HG03378 (cell line): ENCODE results near the gene NACA2.
"Not testable (repeated sequence)": the region's sequence is repeated elsewhere in the genome, so short reads cannot be mapped to it uniquely, and the experiment has no call there.

Source experiments
- ATAC-seq: cut with Tn5 transposase; IDR thresholded peaks from one replicate; pipeline ENCODE4 v1.9.1; 2021; ENCODE audit warnings: mild to moderate bottlenecking, moderate library complexity; ENCODE audit not compliant: unreplicated experiment

The NACA2 gene

DNA sequence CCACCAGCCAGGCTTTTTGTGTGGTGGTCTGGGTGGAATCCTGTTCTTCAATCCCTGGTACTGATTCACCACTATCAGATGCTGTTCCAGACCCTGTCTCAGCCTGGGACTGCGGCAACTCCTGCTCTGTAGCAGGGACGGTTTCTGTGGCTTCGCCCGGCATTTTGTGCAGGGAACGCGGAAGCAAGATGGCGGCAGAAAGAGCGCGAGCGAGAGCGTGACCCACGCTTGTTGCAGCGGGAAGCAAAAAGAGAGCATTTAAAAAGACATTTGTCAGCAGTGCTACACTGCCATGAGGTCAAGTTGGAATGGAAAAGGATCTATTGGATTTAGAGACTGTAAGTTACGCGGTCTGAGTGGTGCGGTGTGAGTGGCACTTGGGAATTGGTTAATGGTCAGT is at the start of gene NACA2:
Gene NACA2, minus strand, starts transcription at position 202 of the 400 bp plus-strand sequence. Its CDS starts 39 bp downstream, at position 163.
- ATAC-seq, result no peak

DNA sequence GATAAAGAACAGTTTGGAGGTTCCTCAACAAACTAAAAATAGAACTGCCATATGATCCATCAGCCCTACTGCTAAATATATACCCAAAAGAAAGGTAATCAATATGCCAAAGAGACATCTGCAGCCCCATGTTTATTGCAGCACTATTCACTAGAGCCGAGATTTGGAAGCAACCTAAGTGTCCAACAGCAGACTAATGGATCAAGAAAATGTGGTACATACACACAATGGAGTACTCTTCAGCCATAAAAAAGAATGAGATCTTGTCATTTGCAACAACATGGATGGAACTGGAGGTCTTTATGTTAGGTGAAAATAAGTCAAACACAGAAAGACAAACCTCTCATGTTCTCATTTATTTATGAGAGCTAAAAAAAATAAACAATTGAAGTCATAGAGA is 48.8 kb upstream of the NACA2 start:
- no peak for ATAC-seq

DNA sequence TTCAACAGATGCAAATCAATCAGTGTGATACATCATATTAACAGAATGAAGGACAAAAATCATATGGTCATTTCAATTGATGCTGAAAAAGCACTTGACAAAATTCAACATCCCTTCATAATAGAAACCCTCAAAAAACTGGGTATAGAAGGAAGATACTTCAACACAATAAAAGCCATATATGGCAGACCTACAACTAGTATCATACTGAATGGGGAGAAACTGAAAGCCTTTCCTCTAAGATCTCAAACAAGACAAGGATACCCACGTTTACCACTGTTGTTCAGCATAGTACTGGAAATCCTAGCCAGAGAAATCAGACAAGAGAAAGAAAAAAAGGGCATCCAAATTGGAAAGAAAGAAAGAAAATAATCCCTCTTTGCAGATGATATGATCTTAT is 47.1 kb upstream of the NACA2 start:
- no peak for ATAC-seq

DNA sequence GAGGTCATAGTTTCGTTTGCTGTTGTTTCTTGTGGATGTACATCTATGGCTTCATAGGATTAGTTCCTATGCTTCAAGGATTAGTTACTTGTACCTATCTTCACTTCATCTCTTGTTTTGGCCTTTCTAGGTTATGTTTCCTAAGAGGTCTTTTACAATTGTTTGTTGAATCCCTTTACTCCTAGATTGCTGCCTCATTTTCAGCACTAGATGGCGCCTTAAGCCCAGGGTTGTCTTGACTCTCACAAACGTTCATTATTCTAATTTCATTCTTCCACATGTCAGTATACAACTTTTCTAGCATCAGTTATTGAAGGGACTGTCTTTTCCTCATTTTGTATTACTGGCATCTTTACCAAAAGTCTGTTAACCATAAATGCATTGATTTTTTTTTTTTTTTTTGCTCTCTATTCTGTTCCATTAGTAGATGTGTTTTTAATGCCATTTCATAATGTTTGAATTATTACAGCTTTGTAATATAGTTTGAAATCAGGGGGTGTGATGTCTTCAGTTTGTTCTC is 45.0 kb upstream of the NACA2 start:
- ATAC-seq, result no peak

DNA sequence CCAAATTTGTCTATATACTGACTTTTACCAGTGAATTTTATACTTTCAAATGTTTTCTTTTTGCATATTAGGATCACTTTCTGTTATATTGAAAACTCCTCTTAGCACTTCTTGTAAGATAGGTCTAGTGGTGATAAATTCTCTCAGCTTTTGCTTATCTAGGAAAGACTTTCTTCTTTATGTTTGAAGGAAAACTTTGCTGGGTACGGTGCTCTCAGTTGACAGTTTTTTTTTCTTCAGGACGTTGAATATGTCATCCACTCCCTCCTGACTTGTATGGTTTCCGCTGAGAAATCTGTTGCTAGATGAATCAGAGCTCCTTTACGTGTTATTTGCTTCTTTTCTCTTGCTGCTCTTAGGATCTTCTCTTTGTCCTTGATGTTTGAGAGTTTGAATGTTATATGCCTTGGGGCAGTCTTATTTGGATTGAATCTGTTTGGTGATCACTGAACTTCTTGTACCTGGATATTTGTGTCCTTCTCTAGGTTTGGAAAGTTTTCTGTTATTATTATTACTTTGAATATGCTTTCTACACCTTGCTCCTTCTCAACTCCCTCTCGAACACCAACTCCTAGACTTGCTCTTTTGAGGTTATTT is 44.0 kb upstream of the NACA2 start:
- ATAC-seq, result no peak

DNA sequence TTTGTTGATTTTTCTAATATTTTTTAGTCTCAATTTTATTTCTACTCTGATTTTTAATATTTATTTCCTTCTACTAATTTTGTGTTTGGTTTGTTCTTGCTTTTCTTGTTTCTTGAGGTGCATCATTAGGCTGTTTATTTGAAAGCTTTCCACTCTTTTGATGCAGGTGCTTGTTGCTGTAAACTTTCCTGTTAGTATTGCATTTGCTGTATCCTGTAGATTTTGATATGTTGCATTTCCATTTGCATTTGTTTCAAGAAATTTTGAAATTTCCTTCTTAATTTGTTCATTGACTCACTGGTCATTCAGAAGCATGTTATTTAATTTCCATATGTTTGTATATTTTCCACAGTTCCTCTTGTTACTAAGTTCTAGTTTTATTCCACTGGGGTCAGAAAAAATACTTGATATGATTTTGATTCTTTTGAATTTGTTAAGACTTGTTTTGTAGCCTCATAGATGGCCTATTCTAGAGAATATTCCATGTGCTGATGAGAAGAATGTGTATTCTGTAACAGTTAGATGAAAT is 43.1 kb upstream of the NACA2 start:
- no peak for ATAC-seq

DNA sequence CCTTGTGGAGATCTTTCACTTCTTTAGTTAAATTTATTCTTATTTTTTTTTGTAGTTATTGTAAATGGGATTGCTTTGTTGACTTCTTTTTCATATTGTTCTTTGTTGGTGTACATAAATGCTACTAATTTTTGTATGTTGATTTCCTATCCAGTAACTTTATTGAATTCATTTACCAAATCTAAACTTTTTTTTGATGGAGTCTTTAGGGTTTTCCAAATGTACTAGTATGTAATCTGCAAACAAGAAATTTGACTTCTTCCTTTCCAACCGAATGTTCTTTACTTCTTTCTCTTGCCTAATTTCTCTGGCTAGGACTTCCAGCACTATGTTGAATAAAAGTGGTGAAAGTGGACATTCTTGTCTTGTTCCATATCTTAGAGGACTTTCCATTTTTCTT is 41.8 kb upstream of the NACA2 start:
- no peak for ATAC-seq

DNA sequence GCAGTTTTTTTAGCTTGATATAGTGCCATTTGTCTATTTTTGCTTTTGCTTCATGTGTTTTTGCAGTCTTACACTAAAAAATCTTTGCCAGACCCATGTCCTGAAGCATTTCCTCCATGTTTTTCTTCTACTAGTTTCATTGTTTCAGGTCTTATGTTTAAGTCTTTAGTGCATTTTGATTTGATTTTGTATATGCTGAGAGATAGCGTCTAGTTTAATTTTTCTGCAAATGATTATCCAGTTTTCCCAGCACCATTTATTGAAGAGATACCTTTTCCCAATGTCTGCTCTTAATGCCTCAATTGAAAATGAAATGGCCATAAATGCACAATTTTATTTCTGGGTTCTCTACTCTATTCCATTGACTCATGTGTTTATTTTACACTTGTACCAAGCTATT is 40.8 kb upstream of the NACA2 start:
- ATAC-seq, result no peak

DNA sequence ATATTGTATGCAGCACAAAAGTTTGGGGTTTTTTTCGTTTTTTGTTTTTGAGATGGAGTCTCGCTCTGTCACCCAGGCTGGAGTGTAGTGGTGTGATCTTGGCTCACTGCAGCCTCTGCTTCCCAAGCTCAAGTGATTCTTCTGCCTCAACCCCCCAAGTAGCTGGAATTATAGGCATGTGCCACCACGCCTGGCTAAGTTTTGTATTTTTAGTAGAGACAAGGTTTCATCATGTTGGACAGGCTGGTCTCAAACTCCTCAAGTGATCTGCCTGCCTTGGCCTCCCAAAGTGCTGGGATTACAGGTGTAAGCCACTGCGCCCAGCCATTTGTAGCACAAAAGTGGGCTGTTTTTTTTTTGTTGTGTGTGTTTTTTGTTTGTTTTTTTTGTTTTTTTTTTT is 37.1 kb upstream of the NACA2 start:
- not testable (repeated sequence) for ATAC-seq

DNA sequence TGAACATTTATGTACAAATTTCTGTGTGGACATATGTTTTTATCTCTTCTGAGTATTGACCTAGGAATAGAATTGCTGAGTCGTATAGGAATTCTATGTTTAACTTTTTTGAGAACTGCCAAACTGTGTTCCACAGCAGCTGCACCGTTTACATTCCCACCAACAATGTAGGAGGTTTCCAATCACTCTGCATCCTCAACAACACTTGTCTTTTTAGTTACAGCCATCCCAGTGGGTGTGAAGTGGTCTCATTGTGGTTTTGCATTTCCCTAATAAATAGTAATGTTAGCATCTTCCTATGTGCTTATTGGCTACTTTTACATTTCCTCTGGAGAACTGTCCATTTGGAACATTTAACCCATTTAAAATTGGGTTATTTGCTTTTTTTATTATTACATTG is 36.6 kb upstream of the NACA2 start:
- ATAC-seq, result no peak

DNA sequence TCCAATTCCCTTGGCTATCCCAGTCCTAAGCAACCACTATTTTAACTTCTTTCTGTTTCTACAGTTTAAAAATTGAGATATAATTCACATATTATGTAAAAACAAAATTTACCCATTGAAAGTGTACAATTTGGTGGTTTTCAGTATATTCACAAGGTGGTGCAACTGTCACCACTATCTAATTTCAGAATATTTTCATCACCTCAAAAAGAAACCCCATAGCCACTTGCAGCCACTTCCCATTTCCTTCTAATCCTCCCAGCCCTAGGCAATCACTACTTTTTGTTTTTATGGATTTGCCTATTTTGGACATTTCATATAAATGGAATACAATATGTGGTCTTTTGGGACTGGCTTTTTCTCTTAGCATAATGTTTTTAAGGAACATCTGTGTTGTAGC is 36.1 kb upstream of the NACA2 start:
- ATAC-seq, result no peak

DNA sequence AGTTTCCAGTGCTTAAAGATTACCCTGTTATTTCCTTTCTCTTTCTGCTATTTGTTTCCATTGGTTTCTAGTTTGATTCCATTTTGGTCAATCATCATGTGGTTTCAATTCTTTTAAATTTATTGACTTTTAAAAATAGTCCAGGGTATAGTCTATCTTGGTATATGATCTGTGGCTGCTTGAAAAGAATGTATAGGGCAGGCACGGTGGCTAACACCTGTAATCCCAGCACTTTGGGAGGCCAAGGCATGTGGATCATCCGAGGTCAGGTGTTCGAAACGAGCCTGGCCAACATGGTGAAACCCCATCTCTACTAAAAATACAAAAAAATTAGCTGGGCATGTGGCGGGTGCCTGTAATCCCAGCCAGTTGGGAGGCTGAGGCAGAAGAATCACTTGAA is 34.5 kb upstream of the NACA2 start:
- no peak for ATAC-seq

DNA sequence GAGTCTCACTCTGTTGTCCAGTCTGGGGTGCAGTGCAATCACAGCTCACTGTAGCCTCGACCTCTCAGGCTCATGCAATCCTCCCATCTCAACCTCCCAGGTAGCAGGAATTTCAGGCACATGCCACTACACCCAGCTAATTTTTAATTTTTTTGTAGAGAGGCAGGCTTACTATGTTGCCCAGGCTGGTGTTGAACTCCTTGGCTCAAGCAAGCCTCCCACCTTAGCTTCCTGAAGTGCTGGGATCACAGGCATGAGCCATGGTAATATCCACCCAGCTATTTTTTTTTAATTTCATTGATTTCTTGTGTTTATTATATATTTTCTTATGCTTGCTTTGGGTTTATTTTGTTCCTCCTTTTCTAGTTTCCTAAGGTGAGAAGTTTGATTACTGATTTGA is 33.9 kb upstream of the NACA2 start:
- no peak for ATAC-seq

DNA sequence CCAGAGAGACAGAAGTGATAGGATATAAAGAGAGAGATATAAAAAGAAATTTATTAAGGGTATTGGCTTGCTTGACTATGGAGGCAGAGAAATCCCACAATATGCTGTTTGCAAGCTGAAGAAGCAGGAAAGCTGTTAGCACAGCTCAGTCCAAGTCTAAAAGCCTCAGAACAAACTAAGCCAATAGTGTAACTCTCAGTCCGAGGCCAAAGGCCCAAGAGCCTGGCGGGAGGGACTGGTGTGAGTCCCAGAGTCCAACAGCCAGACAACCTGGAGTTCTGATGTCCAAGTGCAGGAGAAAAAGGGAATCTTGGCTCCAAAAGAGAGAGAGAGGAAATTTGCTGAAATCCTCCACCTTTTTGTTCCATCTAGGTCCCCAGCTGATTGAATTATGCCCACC is 30.3 kb upstream of the NACA2 start:
- ATAC-seq, result no peak

DNA sequence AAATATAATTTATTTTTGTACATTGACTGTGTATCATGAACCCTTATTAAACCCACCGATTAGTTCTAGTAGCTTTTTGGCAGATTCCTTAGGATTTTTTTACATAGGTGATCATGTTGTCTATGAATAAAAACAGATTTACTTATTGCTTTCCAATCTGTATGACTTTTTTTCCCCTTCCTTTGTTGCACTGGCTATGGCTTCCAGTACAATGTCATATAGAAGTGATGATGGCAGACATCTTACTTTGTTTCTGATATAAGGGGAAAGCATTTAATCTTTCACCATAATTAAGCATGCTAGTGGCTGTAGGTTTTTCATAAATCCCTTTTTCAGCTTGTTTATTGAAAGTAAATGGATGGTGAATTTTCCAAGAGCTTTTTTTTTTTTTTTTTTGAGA is 28.9 kb upstream of the NACA2 start:
- ATAC-seq, result no peak

DNA sequence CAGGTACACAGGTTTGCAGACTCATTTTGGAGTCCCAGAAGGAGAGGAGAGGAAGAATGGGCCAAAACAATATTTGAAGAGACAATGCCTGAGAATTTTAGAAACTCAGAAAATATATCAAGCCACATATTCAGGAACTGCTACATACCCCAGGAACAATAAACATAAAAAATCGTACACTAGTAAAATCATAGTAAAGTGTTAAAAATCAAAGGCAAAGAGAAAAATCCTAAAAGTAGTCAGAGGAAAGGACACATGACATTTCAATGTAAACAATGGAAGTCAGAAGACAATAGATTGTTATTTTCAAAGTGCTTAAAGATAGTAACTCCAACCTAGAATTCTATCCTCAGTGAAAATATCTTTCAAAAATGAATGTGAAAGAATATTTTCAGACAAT is 28.5 kb upstream of the NACA2 start:
- ATAC-seq, result no peak

DNA sequence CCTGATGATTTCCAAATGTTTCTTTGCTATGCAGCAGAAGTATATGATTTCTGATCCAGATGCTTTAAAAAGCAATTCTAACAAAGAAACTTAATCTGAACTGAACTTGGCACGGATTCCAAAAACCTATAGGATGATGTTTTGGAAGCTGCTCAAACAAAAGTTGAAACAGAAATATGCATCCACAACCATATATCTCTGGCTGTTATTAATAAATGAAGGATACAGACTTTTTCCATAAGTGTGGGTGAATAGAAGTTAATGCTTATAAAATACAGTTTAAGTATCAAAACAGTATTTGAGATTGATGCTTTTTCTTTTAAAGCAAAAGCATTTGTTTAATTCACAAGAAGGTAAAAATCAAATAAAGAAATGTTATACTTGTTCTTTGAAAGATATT is 27.9 kb upstream of the NACA2 start:
- ATAC-seq, result no peak

DNA sequence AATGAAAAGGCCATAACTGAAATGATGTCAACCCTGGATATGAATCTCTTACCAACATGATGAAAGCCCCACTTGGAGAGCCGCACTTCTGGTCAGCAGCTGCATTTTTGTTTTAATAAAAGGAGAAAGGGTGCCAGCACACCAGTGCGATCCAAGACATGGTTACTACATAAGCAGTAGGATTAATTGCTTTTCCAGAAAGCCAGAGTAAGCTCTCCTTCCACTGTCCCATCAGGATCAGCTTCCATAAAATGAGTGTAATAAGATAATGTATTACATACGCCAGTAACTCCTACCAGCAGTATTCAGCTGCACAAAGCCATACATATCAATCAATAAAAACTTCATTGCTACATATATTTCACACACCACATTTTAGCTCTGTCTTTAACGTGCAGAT is 26.3 kb upstream of the NACA2 start:
- no peak for ATAC-seq

DNA sequence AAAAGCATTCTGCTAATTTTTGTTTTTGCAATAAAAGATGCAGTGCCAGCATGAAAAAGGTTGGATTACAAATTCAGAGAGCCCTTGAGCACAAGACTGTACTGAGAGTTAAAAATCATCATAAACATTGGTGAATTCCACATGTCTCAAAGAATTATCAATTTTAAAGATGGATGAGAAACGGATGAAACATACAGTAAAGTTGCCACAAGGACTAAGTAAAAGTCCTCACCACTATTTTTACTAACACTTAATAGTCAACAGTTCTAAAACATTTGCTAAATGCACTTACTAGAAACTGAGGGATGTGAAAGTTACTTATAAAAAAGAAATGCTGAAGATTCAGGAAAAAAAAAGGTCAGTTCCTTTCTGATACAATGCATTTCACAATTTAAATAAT is 25.8 kb upstream of the NACA2 start:
- no peak for ATAC-seq

DNA sequence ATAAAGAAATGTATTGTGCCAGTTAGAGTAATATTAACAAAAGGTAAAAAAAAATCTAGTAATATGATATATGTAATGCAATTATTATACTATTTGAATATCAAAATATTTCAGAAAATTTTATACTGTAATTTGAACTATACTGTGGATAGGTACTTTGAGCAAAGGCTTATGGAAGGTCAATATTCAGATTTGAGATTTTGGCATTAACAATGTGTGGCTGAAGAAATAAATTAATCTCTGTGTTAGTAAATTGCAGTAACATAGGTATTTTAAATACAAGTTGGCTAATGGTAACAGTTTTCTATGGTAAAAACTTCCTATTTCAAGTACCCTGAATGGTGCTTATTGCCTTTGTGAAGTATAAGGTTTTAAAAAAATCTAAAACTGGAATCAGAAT is 23.2 kb upstream of the NACA2 start:
- no peak for ATAC-seq

DNA sequence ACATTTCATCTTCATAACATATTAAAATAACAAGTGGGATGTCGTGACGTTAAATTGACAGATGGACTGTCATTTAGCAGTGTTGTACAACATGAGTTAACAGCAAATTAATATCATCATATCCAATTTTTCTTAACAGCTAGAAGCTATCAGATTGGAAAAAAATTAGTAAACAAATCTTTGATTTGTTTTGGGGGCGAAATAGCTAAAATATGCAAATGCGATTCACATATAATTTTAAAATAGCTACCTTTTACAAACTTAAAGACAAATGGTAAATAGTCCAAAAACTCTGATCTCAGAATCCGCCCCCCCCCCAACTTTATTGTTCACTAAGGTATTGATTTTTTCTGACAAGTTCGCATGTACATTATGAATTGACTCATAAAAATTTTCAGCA is 20.3 kb upstream of the NACA2 start:
- no peak for ATAC-seq

DNA sequence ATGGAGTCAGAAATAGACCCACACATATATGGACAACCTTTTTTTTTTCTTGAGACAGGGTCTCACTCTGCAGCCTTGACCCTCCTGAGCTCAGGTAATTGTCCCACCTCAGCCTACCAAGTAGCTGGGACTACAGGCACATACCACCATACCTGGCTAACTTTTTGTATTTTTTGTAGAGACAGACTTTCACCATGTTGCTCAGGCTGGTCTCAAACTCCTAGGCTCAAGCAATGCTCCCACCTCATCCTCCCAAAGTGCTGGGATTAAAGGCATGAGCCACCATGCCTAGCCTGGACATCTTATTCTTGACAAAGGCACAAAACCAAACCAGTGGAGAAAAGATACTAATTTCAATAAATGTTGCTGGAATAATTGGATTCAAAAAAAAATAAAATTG is 14.7 kb upstream of the NACA2 start:
- ATAC-seq, result no peak

DNA sequence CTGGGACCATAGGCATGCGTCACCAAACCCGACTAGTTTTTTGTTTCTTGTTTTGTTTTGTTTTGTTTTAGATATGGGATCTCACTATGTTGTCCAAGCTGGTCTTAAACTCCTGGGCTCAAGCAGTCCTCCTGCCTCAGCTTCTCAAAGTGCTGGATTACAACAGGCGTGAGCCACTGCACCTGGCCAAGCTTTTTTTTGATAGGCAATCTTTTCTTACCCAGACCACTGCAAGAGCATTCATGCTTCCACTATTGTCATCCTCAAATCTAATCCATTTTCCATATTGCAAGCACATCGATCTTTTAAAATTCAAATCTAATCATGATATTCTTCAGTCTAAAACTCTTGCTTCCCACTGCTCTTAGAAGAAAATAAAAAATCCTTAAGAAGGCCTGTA is 10.3 kb upstream of the NACA2 start:
- ATAC-seq, result no peak
